Activated CD8-positive, alpha-beta memory T cell treated with anti-CD3 and anti-CD28 coated beads for 36 hours (primary cell): ENCODE data around the gene ERF. TPM values are rescaled to one million over a fixed set of nuclear protein-coding genes. Genes with fewer than 3 reads are reported as not detected.

ENCODE experiments used
- CTCF ChIA-PET: fragments of 350-600 bp; sonication (Branson Sonifier 250); formaldehyde crosslinking; loops from one replicate; lab custom pipeline; 2021; ENCODE audit warnings: antibody characterized with exemption; lab: Charles Lee
- POLR2A ChIA-PET: fragments of 350-600 bp; sonication (Branson Sonifier 250); formaldehyde crosslinking; loops from one replicate; lab custom pipeline; 2021; ENCODE audit warnings: antibody characterized with exemption; lab: Charles Lee
- total RNA-seq, 2 experiments: library from RNA; stranded (reverse); gene quantifications; one replicate each; pipeline ENCODE4 v1.2.3, GENCODE V29; 2021

ERF gene
- total RNA-seq, result 10 to 100 TPM; 70.0 to 70.8 TPM

DNA sequence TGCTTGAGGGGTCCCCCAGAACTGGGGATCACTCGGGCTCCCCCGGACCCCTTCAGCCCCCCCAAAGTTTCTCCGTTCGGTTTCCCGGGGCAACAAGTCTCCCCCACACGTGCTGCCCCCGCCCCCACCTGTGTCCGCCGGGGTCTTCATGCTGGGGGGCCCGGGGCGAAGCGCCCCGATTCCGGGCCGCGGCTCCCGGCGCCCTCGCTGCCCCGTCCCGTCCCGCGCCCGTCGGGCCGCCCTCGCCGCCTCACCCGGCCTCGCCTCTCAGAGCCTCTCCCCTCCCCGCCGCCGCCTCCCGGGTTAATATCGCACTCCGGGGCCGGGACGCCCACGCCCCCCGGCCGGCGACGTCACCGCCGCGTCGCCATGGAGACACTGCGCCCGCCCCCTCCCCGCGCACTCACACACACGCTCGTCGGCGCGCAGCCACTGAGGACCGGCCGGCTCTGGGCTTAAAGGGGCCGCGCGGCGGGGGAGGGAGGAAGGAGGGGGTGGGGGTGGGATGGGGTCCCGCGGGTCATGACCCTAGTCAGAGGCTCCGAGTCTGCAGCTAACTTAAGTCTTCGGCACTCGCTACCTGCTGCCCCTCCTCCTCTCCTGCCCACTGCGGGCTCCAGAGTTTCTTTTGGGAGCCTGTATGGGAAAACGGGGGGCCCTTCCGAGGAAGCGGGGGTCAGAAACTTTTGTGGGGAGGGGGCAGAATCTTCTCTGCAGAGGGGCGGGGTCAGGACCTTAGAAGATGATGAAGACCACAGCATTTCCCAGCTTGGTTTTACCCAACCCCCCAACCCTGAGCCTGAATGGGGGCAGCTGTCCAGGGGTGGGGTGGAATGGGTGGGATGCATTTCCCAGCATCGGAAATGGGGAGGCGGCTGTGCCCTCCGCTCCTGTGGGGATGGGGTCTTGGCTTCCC is at the start of gene ERF:
Gene ERF (minus strand): TSS at position 279 of the 916 bp plus-strand sequence. CDS start 129 bp downstream, at position 150.
- POLR2A ChIA-PET, result interaction anchor here (0.6 to 1.6 kb wide), 3 partner anchors 12 to 147 kb away, joined by 3 to 11 read pairs (median 4); no protein-coding TSS in a partner anchor
- CTCF ChIA-PET, result interaction anchor here (1.0 to 1.4 kb wide), 2 partner anchors 10 to 25 kb away, joined by 3 to 4 read pairs; no protein-coding TSS in a partner anchor

- ChIA-PET CTCF (interaction anchor here (0.7 to 1.3 kb wide), 2 partner anchors 24 to 28 kb away, joined by 3 to 4 read pairs; no protein-coding TSS in a partner anchor), POLR2A (no interaction called here)
Measured at GRCh38 chr19:42303876-42304275, 48.9 kb upstream of the ERF start.

GRCh38 chr19:42303101-42303464 is 48.2 kb upstream of the ERF start:
- ChIA-PET POLR2A (no interaction called here), CTCF (interaction anchor here (0.7 to 1.3 kb wide), 4 partner anchors 23 to 58 kb away, joined by 3 to 4 read pairs (median 3); no protein-coding TSS in a partner anchor)

- ChIA-PET POLR2A (no interaction called here), CTCF (interaction anchor here (0.9 to 1.4 kb wide), 6 partner anchors 11 to 139 kb away, joined by 3 to 4 read pairs (median 3); no protein-coding TSS in a partner anchor)
Measured at GRCh38 chr19:42301646-42302203, 46.8 kb upstream of the ERF start, which contains the start of gene PRR19. Gene PRR19, plus strand, starts transcription at chr19:42302132. Its CDS starts 7,453 bp downstream, at chr19:42309585.

DNA sequence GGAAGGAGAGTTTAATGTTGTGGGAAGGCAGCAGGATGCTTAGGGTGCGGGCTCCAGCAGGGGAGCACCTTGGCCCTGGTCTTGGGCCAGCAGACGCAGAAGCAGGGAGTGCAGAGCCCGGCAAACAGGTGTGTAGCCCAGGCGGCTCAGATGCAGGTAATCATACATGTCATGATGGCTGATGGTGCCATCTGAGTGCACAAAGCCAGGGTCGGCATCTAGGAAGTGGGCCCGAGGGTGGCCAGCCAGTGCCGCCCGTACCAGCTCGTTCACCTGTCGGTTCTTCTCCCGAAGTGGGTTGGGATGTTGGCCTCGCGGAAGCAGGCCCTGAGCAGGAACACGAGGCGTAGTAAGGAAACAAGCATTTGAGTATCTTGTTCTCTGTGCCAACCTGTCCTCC is 42.1 kb upstream of the ERF start:
- CTCF ChIA-PET, result interaction anchor here (0.9 to 2.6 kb wide), 5 partner anchors 9 to 157 kb away, joined by 3 to 10 read pairs (median 4); no protein-coding TSS in a partner anchor
- POLR2A ChIA-PET, result no interaction called here

GRCh38 chr19:42295831-42296525 is 41.0 kb upstream of the ERF start:
- CTCF ChIA-PET, result interaction anchor here (0.6 to 2.6 kb wide), 15 partner anchors 8 to 188 kb away, joined by 3 to 10 read pairs (median 3); no protein-coding TSS in a partner anchor
- POLR2A ChIA-PET, result interaction anchor here (1.3 kb wide), 1 partner anchor 13 kb away, joined by 4 read pairs; no protein-coding TSS in a partner anchor

DNA sequence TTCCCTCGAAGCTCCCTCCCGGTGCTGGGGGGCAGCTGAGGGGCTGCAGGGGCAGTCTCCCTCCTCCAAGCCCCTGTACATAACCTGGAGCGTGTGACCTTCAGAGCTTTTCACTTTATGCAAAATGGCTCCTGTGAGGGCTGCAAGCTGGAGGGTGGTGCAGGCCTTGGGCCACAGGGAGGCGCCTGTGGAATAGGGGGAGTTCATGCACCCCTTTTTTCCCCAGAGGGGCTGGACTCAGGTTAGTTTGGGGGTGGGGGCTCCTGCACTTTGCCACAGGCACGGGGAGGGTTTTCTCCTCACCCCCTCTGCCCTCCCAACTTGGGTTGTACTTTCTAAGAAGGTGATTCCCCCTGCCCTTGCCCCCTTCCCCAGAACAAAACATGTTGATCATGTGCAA is 40.4 kb upstream of the ERF start:
- CTCF ChIA-PET, result interaction anchor here (0.7 to 1.7 kb wide), 6 partner anchors 35 to 187 kb away, joined by 3 to 5 read pairs (median 3); no protein-coding TSS in a partner anchor
- POLR2A ChIA-PET, result interaction anchor here (1.3 kb wide), 1 partner anchor 13 kb away, joined by 4 read pairs; no protein-coding TSS in a partner anchor

DNA sequence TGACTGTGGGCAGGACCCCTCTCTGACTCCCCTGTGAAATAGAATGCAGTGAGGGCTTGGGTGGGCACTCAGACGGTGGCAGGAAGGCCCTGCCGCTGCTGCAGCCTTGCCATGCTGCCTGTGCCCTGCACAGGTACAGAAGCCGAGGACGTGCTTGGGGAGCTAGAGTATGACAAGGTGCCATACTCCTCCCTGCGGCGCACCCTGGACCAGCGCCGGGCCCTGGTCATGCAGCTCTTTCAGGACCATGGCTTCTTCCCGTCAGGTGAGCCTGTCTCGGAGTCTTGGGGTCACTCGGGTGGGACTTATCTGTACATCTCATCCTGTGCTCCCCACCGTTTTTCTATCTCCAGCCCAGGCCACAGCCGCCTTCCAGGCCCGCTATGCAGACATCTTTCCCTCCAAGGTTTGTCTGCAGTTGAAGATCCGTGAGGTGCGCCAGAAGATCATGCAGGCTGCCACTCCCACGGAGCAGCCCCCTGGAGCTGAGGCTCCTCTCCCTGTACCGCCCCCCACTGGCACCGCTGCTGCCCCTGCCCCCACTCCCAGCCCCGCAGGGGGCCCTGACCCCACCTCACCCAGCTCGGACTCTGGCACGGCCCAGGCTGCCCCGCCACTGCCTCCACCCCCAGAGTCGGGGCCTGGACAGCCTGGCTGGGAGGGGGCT is 39.7 kb upstream of the ERF start:
- CTCF ChIA-PET, result interaction anchor here (0.8 to 1.7 kb wide), 4 partner anchors 36 to 186 kb away, joined by 3 to 5 read pairs (median 3); no protein-coding TSS in a partner anchor
- POLR2A ChIA-PET, result interaction anchor here (0.6 to 1.3 kb wide), 2 partner anchors 12 to 30 kb away, joined by 3 to 4 read pairs; no protein-coding TSS in a partner anchor

DNA sequence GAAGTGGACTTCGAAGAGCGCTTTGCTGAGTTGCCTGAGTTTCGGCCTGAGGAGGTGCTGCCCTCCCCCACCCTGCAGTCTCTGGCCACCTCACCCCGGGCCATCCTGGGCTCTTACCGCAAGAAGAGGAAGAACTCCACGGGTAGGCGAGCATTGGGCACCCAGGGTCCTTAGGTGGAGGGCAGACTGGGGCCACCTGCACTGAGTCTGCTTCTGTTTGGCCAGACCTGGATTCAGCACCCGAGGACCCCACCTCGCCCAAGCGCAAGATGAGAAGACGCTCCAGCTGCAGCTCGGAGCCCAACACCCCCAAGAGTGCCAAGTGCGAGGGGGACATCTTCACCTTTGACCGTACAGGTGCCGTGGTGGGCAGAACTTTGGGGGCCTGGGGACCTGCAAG is 39.0 kb upstream of the ERF start:
- POLR2A ChIA-PET, result interaction anchor here (0.5 to 0.6 kb wide), 2 partner anchors 30 to 50 kb away, joined by 3 read pairs; no protein-coding TSS in a partner anchor

DNA sequence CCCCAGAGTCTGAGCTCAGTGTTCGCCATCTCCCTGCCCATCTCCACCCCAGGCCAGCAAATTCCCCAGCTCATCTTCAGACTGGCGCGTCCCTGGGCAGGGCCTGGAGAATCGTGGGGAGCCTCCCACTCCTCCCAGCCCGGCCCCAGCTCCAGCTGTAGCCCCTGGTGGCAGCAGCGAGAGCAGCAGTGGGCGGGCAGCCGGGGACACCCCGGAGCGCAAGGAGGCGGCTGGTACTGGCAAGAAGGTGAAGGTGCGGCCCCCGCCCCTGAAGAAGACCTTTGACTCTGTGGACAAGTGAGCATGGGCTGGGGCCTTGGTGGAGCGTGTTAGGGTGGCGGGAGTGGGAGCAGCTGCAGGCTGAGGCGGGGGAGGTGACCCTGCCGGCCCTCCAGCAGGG is 38.6 kb upstream of the ERF start:
- ChIA-PET POLR2A (interaction anchor here (0.5 kb wide), 1 partner anchor 49 kb away, joined by 3 read pairs; no protein-coding TSS in a partner anchor), CTCF (interaction anchor here (1.2 kb wide), 1 partner anchor 157 kb away, joined by 3 read pairs; no protein-coding TSS in a partner anchor)

More for the DNA sequence above, 39.0 kb upstream of the ERF start:
- CTCF ChIA-PET, result interaction anchor here (1.4 kb wide), 1 partner anchor 36 kb away, joined by 5 read pairs; no protein-coding TSS in a partner anchor

DNA sequence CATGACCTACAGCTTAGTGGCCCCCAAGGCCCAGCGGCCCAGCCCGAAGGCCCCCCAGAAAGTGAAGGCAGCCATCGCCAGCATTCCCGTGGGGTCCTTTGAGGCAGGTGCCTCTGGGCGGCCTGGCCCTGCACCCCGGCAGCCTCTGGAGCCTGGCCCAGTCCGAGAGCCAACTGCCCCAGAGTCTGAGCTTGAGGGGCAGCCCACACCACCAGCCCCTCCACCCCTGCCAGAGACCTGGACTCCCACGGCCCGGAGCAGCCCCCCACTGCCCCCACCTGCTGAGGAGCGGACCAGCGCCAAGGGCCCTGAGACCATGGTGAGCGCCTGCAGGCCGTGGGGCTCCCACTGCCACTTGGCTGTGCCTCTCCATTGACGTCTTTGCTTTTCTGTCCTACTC is 38.0 kb upstream of the ERF start:
- ChIA-PET POLR2A (no interaction called here), CTCF (interaction anchor here (1.2 kb wide), 1 partner anchor 157 kb away, joined by 3 read pairs; no protein-coding TSS in a partner anchor)

DNA sequence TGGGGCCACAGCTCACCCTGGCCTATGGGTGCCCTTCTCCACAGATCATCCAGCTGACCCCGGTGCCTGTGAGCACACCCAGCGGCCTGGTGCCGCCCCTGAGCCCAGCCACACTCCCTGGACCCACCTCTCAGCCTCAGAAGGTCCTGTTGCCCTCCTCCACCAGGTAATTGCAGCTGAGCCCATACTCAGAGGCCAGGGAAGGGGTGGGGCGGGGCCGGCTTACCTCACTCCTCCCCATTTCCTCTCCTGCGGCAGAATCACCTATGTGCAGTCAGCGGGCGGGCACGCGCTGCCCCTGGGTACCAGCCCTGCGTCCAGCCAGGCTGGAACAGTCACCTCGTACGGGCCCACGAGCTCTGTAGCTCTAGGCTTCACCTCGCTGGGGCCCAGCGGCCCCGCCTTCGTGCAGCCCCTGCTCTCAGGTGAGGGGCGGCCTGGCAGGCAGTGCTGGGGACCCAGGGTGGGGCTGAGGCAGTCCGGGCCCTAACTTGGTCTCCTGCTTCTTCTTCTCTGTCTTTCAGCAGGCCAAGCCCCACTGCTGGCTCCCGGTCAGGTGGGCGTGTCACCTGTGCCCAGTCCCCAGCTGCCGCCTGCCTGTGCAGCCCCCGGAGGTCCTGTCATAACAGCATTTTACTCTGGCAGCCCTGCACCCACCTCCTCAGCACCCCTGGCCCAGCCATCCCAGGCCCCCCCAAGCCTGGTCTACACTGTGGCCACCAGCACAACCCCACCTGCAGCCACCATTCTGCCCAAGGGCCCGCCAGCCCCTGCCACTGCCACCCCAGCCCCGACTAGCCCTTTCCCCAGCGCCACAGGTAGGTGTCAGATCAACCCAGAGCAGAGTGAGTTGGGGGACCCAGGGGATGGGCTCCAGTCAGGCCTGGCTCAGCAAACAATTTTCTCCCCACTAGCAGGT is 37.4 kb upstream of the ERF start:
- ChIA-PET POLR2A (no interaction called here), CTCF (interaction anchor here (1.1 to 1.2 kb wide), 2 partner anchors 101 to 156 kb away, joined by 3 read pairs; no protein-coding TSS in a partner anchor)

DNA sequence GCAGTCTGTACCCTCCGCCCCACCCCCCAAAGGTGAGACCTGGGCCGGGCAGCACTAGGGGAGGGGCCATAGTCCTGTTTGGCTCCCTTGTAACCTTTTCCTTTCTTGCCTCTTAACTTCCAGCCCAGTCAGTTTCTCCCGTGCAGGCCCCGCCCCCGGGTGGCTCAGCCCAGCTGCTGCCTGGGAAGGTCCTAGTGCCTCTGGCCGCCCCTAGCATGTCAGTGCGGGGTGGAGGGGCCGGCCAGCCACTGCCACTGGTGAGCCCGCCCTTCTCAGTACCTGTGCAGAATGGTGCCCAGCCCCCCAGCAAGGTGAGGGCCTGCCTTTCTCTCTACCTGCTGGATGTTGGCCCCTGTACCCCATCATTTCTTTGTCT is 36.5 kb upstream of the ERF start:
- POLR2A ChIA-PET, result no interaction called here
- CTCF ChIA-PET, result interaction anchor here (0.9 to 1.1 kb wide), 2 partner anchors 9 to 100 kb away, joined by 3 to 4 read pairs; no protein-coding TSS in a partner anchor

GRCh38 chr19:42290523-42291434 is 35.9 kb upstream of the ERF start:
- POLR2A ChIA-PET, result no interaction called here
- CTCF ChIA-PET, result interaction anchor here (0.9 to 1.1 kb wide), 2 partner anchors 10 to 28 kb away, joined by 3 to 4 read pairs; no protein-coding TSS in a partner anchor

- POLR2A ChIA-PET, result no interaction called here
Measured at GRCh38 chr19:42290136-42290522, 35.2 kb upstream of the ERF start.

More at GRCh38 chr19:42290136-42290522, 35.2 kb upstream of the ERF start:
- CTCF ChIA-PET, result interaction anchor here (1.1 to 2.4 kb wide), 3 partner anchors 10 to 34 kb away, joined by 3 to 7 read pairs (median 3); no protein-coding TSS in a partner anchor
